ENCODE measurements around the gene CUX1. TPM values are rescaled to one million over a fixed set of nuclear protein-coding genes. Genes with fewer than 3 reads are reported as not detected.
"Not testable (repeated sequence)": the region's sequence is repeated elsewhere in the genome, so short reads cannot be mapped to it uniquely, and the experiment has no call there.

CUX1 gene
- total RNA-seq, 1 experiment from 2014 or later, result 53.5 TPM

- no peak overlapping the region for H3K14ac ChIP-seq (ENCODE audit: insufficient read depth, low read length)
- Mint-ChIP-seq H3K36me3 (ENCODE audit: insufficient read depth in 1 of 3, low read depth in 3 of 3) (peaks cover 13 to 24% (median 20%) of the 10 kb centered on the region in 3 experiments; a peak in 6 of 7 replicates), H3K27me3 (ENCODE audit: low read depth) (no peaks in the 10 kb centered on the region), H3K4me3 (no peak overlapping the region), H3K4me1 (peaks cover 40 to 46% of the 10 kb centered on the region in 2 experiments), H3K27ac (peak overlapping the region in 2 of 3 experiments; percentile 85 to 86; a peak in 3 of 7 replicates), H3K9me3 (peaks cover 3 to 9% of the 10 kb centered on the region in 2 experiments; a peak in 3 of 5 replicates)
- no peak overlapping the region for H3T11ph ChIP-seq (ENCODE audit: low read length)
- no peak overlapping the region for H2BK15ac ChIP-seq (ENCODE audit: low read depth, low read length)
- H3K23me2 ChIP-seq (ENCODE audit: insufficient read length, low read depth, low read length, poor library complexity, severe bottlenecking), result no peaks in the 10 kb centered on the region
- no peak overlapping the region for H3K18ac ChIP-seq (ENCODE audit: insufficient read length, low read depth, low read length)
- peaks cover 1% of the 10 kb centered on the region; the same call in 1 of the 2 replicates for H3K79me2 ChIP-seq (ENCODE audit: insufficient read depth, low read length)
- H4K5ac ChIP-seq (ENCODE audit: insufficient read length, low read depth, low read length), result no peak overlapping the region
- TF ChIP-seq, protein P1, sequence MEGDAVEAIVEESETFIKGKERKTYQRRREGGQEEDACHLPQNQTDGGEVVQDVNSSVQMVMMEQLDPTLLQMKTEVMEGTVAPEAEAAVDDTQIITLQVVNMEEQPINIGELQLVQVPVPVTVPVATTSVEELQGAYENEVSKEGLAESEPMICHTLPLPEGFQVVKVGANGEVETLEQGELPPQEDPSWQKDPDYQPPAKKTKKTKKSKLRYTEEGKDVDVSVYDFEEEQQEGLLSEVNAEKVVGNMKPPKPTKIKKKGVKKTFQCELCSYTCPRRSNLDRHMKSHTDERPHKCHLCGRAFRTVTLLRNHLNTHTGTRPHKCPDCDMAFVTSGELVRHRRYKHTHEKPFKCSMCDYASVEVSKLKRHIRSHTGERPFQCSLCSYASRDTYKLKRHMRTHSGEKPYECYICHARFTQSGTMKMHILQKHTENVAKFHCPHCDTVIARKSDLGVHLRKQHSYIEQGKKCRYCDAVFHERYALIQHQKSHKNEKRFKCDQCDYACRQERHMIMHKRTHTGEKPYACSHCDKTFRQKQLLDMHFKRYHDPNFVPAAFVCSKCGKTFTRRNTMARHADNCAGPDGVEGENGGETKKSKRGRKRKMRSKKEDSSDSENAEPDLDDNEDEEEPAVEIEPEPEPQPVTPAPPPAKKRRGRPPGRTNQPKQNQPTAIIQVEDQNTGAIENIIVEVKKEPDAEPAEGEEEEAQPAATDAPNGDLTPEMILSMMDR (conservative IDR thresholded peaks at IDR 0.05), result no peak
- no peak overlapping the region for H3K4ac ChIP-seq (ENCODE audit: low read depth, low read length)
- peaks cover 7% of the 10 kb centered on the region for H3K9me3 ChIP-seq (ENCODE audit: control insufficient read depth, low read depth, low read length)
- H3K27ac ChIP-seq (ENCODE audit: insufficient read length, low read depth, low read length), result no peak overlapping the region
- H3K23ac ChIP-seq (ENCODE audit: insufficient read length, low read depth, low read length), result no peak overlapping the region
- no peak overlapping the region for H2BK5ac ChIP-seq (ENCODE audit: insufficient read length, low read length)
- H4K8ac ChIP-seq (replicated peaks; ENCODE audit: insufficient read length, low read depth, low read length), result no peak overlapping the region
- no peak overlapping the region for H2BK20ac ChIP-seq (ENCODE audit: low read depth, low read length, poor library complexity, severe bottlenecking)
- no peak for DNase-seq
- H3K56ac ChIP-seq (ENCODE audit: insufficient read length, low read depth, low read length), result no peak overlapping the region
- no peak overlapping the region for H2AFZ ChIP-seq (ENCODE audit: low read length)
- no peak overlapping the region for H2BK120ac ChIP-seq (ENCODE audit: low read depth, low read length, poor library complexity, severe bottlenecking)
- H2BK12ac ChIP-seq (ENCODE audit: insufficient read length, low read depth, low read length), result no peak overlapping the region
- H3K9ac ChIP-seq (ENCODE audit: extremely low read depth, insufficient read length, low read length), result no peak overlapping the region
- H4K20me1 ChIP-seq (ENCODE audit: control insufficient read depth, insufficient read depth, insufficient read length), result no peaks in the 10 kb centered on the region
- H3K79me1 ChIP-seq (ENCODE audit: insufficient read depth, low read depth, low read length, poor library complexity, severe bottlenecking), result peaks cover 6% of the 10 kb centered on the region
- no peaks in the 10 kb centered on the region for H3K27me3 ChIP-seq (ENCODE audit: insufficient read depth, low read length)
- H4K91ac ChIP-seq (ENCODE audit: insufficient read length, low read depth, low read length), result no peak overlapping the region
- no CpG with 5 or more reads among the region's 13 CpGs for WGBS (ENCODE audit: extremely low coverage, insufficient read length, low lambda C conversion rate)
- peaks cover 14% of the 10 kb centered on the region; the same call in 1 of the 2 replicates for H3K4me1 ChIP-seq (ENCODE audit: insufficient read depth, low read length)
- H2AK5ac ChIP-seq (ENCODE audit: insufficient read length, low read length), result no peak overlapping the region
- H3K4me2 ChIP-seq (ENCODE audit: insufficient read depth, insufficient read length, low read length), result no peak overlapping the region
Measured at GRCh38 chr7:101987494-101987893, 170.1 kb downstream of the CUX1 start.

GRCh38 chr7:101988060-101988459 lies 170.6 kb downstream of the CUX1 start:
- not testable (repeated sequence) for H3K23me2 ChIP-seq (ENCODE audit: insufficient read length, low read depth, low read length, poor library complexity, severe bottlenecking); H3K14ac ChIP-seq (ENCODE audit: insufficient read depth, low read length); H3K79me2 ChIP-seq (ENCODE audit: insufficient read depth, low read length); H2AFZ ChIP-seq (ENCODE audit: low read length); H2AK5ac ChIP-seq (ENCODE audit: insufficient read length, low read length); H3K18ac ChIP-seq (ENCODE audit: insufficient read length, low read depth, low read length); H3K9me3 Mint-ChIP-seq; H3T11ph ChIP-seq (ENCODE audit: low read length); H3K79me1 ChIP-seq (ENCODE audit: insufficient read depth, low read depth, low read length, poor library complexity, severe bottlenecking); H3K27me3 ChIP-seq (ENCODE audit: insufficient read depth, low read length); H3K27me3 Mint-ChIP-seq (ENCODE audit: low read depth); H3K4me3 Mint-ChIP-seq; H4K91ac ChIP-seq (ENCODE audit: insufficient read length, low read depth, low read length); H3K56ac ChIP-seq (ENCODE audit: insufficient read length, low read depth, low read length); H3K4me2 ChIP-seq (ENCODE audit: insufficient read depth, insufficient read length, low read length); H2BK120ac ChIP-seq (ENCODE audit: low read depth, low read length, poor library complexity, severe bottlenecking); H2BK15ac ChIP-seq (ENCODE audit: low read depth, low read length); H3K9ac ChIP-seq (ENCODE audit: extremely low read depth, insufficient read length, low read length); H4K5ac ChIP-seq (ENCODE audit: insufficient read length, low read depth, low read length); H2BK20ac ChIP-seq (ENCODE audit: low read depth, low read length, poor library complexity, severe bottlenecking); DNase-seq; H3K4ac ChIP-seq (ENCODE audit: low read depth, low read length); H4K20me1 ChIP-seq (ENCODE audit: control insufficient read depth, insufficient read depth, insufficient read length); H3K9me3 ChIP-seq (ENCODE audit: control insufficient read depth, low read depth, low read length); H2BK12ac ChIP-seq (ENCODE audit: insufficient read length, low read depth, low read length); H2BK5ac ChIP-seq (ENCODE audit: insufficient read length, low read length); H4K8ac ChIP-seq (replicated peaks; ENCODE audit: insufficient read length, low read depth, low read length); H3K27ac ChIP-seq (ENCODE audit: insufficient read length, low read depth, low read length); H3K23ac ChIP-seq (ENCODE audit: insufficient read length, low read depth, low read length)
- H3K36me3 Mint-ChIP-seq (ENCODE audit: insufficient read depth in 1 of 3, low read depth in 3 of 3), result peaks cover 10 to 21% (median 16%) of the 10 kb centered on the region in 3 experiments; a peak in 6 of 7 replicates
- 0 out of 7 replicates have a peak overlapping the region, but pooled peaks of 1 of the 3 experiments have one; percentile 7 for H3K27ac Mint-ChIP-seq
- H3K4me1 Mint-ChIP-seq, result peaks cover 40 to 46% of the 10 kb centered on the region in 2 experiments
- H3K4me1 ChIP-seq (ENCODE audit: insufficient read depth, low read length), result peaks cover 14% of the 10 kb centered on the region; the same call in 1 of the 2 replicates
- no CpG with 5 or more reads among the region's 10 CpGs for WGBS (ENCODE audit: extremely low coverage, insufficient read length, low lambda C conversion rate)

All from H9 (cell line).